IMR-90 (cell line): ENCODE results near the gene NME7. TPM values are rescaled to one million over a fixed set of nuclear protein-coding genes. Genes with fewer than 3 reads are reported as not detected.

Experiments used
- ATAC-seq: fragments of 200-7000 bp; cut with Tn5 transposase; 2 replicates; pipeline ENCODE4 v1.9.1; 2020; ENCODE audit warnings: low read depth, mild to moderate bottlenecking, moderate library complexity
- BruUV-seq: library from RNA; stranded (reverse); fragments of 400-500 nt; replicated peaks from 2 replicates; lab custom pipeline; 2021; lab: Mats Ljungman, UMichigan
- CTCF ChIA-PET: fragments of 300-600 bp; formaldehyde crosslinking; extraction: SDS; loops from one replicate; lab custom pipeline; 2021; ENCODE audit warnings: antibody characterized with exemption; lab: Yijun Ruan, JAX
- POLR2A ChIA-PET: fragments of 300-600 bp; sonication (Branson Sonifier 250); formaldehyde crosslinking; loops from one replicate; lab custom pipeline; 2022; ENCODE audit warnings: antibody characterized with exemption; ENCODE audit not compliant: unreplicated experiment; lab: Charles Lee
- DNase-seq: peaks from one replicate; pipeline ENCODE4 v3.0.0; 2013
- H2AFZ ChIP-seq: replicated peaks from 2 replicates; pipeline ENCODE3; 2013; ENCODE audit warnings: low read length, mild to moderate bottlenecking; ENCODE audit not compliant: poor library complexity
- H2AK5ac ChIP-seq: 2 replicates; pipeline ENCODE4 v1.6.1; 2013; ENCODE audit warnings: low read depth, low read length, inconsistent platforms
- H2AK9ac ChIP-seq: replicated peaks from 2 replicates; pipeline ENCODE3; 2013; ENCODE audit warnings: mild to moderate bottlenecking, low read depth, low read length, moderate library complexity; ENCODE audit not compliant: poor library complexity
- H2BK120ac ChIP-seq: 2 replicates; pipeline ENCODE4 v1.6.1; 2013; ENCODE audit warnings: low read depth, low read length, inconsistent platforms
- H2BK15ac ChIP-seq: 3 replicates; pipeline ENCODE4 v1.6.1; 2013; ENCODE audit warnings: low read depth, low read length, inconsistent platforms
- H2BK20ac ChIP-seq: 2 replicates; pipeline ENCODE4 v1.6.1; 2013; ENCODE audit warnings: low read depth, mild to moderate bottlenecking, inconsistent platforms, low read length, moderate library complexity
- H2BK5ac ChIP-seq: 2 replicates; pipeline ENCODE4 v1.6.1; 2013; ENCODE audit warnings: mild to moderate bottlenecking, low read depth, low read length, inconsistent platforms; ENCODE audit not compliant: poor library complexity, severe bottlenecking
- H3K14ac ChIP-seq: replicated peaks from 2 replicates; pipeline ENCODE4 v1.6.1; 2013; ENCODE audit warnings: low read depth, low read length, inconsistent platforms
- H3K18ac ChIP-seq: 2 replicates; pipeline ENCODE4 v1.6.1; 2013; ENCODE audit warnings: low read depth, low read length, control low read depth
- H3K23ac ChIP-seq: 2 replicates; pipeline ENCODE4 v1.6.1; 2013; ENCODE audit warnings: low read depth, low read length, inconsistent platforms
- H3K27ac ChIP-seq: 2 replicates; pipeline ENCODE4 v1.5.1; 2013; ENCODE audit warnings: mild to moderate bottlenecking, control low read depth, low read length; ENCODE audit not compliant: insufficient read depth
- H3K27me3 ChIP-seq: 2 replicates; pipeline ENCODE4 v1.6.1; 2013; ENCODE audit warnings: low read length; ENCODE audit not compliant: control insufficient read depth, insufficient read depth
- H3K36me3 ChIP-seq: 2 replicates; pipeline ENCODE4 v1.6.1; 2013; ENCODE audit warnings: low read length, mixed read lengths; ENCODE audit not compliant: control insufficient read depth, insufficient read depth
- H3K4ac ChIP-seq: 2 replicates; pipeline ENCODE4 v1.6.1; 2013; ENCODE audit warnings: low read depth, low read length, inconsistent platforms
- H3K4me1 ChIP-seq: 2 replicates; pipeline ENCODE4 v1.6.1; 2013; ENCODE audit warnings: low read length, mixed read lengths; ENCODE audit not compliant: control insufficient read depth, insufficient read depth
- H3K4me2 ChIP-seq: 2 replicates; pipeline ENCODE4 v1.6.1; 2013; ENCODE audit warnings: low read depth, mild to moderate bottlenecking, control low read depth, low read length, moderate library complexity
- H3K4me3 ChIP-seq: 2 replicates; pipeline ENCODE4 v1.5.1; 2013; ENCODE audit warnings: low read depth, mild to moderate bottlenecking, control low read depth, low read length, moderate library complexity; ENCODE audit not compliant: insufficient read depth
- H3K56ac ChIP-seq: 2 replicates; pipeline ENCODE4 v1.6.1; 2013; ENCODE audit warnings: low read length, inconsistent platforms; ENCODE audit not compliant: insufficient read depth; ENCODE audit errors: extremely low read depth
- H3K79me1 ChIP-seq, 2 experiments: 2 replicates each; pipeline ENCODE4 v1.6.1; 2013; ENCODE audit warnings: low read length in 2 of 2, inconsistent platforms in 1 of 2, low read depth in 1 of 2
- H3K9ac ChIP-seq: 2 replicates; pipeline ENCODE4 v1.6.1; 2013; ENCODE audit warnings: low read depth, low read length, control low read depth
- H3K9me1 ChIP-seq: 2 replicates; pipeline ENCODE4 v1.6.1; 2013; ENCODE audit warnings: low read length, inconsistent platforms; ENCODE audit not compliant: insufficient read depth
- H3K9me3 ChIP-seq: 2 replicates; pipeline ENCODE4 v1.6.1; 2013; ENCODE audit warnings: low read length; ENCODE audit not compliant: control insufficient read depth, insufficient read depth
- H4K20me1 ChIP-seq: 2 replicates; pipeline ENCODE4 v1.6.1; 2013; ENCODE audit warnings: low read length, inconsistent platforms; ENCODE audit not compliant: insufficient read depth
- H4K5ac ChIP-seq: 2 replicates; pipeline ENCODE4 v1.6.1; 2013; ENCODE audit warnings: mild to moderate bottlenecking, low read depth, low read length, control low read depth
- H4K8ac ChIP-seq, 2 experiments: 2 replicates each; pipeline ENCODE4 v1.6.1; 2013; ENCODE audit warnings: low read depth in 2 of 2, low read length in 2 of 2, control low read depth in 1 of 2, inconsistent platforms in 1 of 2
- H4K91ac ChIP-seq: 2 replicates; pipeline ENCODE4 v1.6.1; 2013; ENCODE audit warnings: low read depth, low read length, inconsistent platforms; ENCODE audit not compliant: insufficient read depth
- CHD1 ChIP-seq: IDR thresholded peaks from 2 replicates; pipeline ENCODE4 v1.6.1; 2012; ENCODE audit warnings: low read depth, low read length, improper control_type of control experiment
- CTCF ChIP-seq: conservative IDR thresholded peaks from 2 replicates; pipeline ENCODE4 v1.5.1; 2012; ENCODE audit warnings: mild to moderate bottlenecking, low read depth, low read length, improper control_type of control experiment
- FOS ChIP-seq: fragments of 150-350 bp; IDR thresholded peaks from 2 replicates; pipeline ENCODE4 v1.6.1; 2016; ENCODE audit warnings: low read depth, low read length
- MXI1 ChIP-seq: IDR thresholded peaks from 2 replicates; pipeline ENCODE4 v1.6.1; 2012; ENCODE audit warnings: low read depth, mild to moderate bottlenecking, low read length, moderate library complexity, borderline replicate concordance
- POLR2A ChIP-seq: IDR thresholded peaks from 2 replicates; pipeline ENCODE4 v1.6.1; 2012; ENCODE audit warnings: mild to moderate bottlenecking, low read depth, low read length
- RAD21 ChIP-seq: IDR thresholded peaks from 2 replicates; pipeline ENCODE4 v1.6.1; 2012; ENCODE audit warnings: low read length, improper control_type of control experiment
- dilution Hi-C: fragments of 300-500 bp; cut with HindIII; formaldehyde crosslinking; loops from one replicate; pipeline ENCODE4 v1.14.3; 2018; ENCODE audit warnings: low sequenced_read_pairs; ENCODE audit not compliant: unreplicated experiment
- in situ Hi-C: fragments of 300-500 bp; cut with MboI; formaldehyde crosslinking; loops from 3 replicates; pipeline ENCODE4 v1.14.3; 2019; ENCODE audit warnings: low sequenced_read_pairs, inconsistent platforms, mixed read lengths
- intact Hi-C: fragments of 100-400 bp; cut with micrococcal nuclease; formaldehyde crosslinking; loops from 2 replicates; pipeline ENCODE4 v1.10.0; 2022
- polyA plus RNA-seq, 3 experiments: library from polyadenylated mRNA; depleted of rRNA; stranded (reverse); fragments of >200 nt; gene quantifications; 2 replicates each; pipeline ENCODE4 v1.2.3, GENCODE V29; 2012; ENCODE audit warnings: low replicate concordance in 1 of 3
- total RNA-seq: library from RNA; depleted of rRNA; stranded (reverse); fragments of >200 nt; gene quantifications from 2 replicates; pipeline ENCODE4 v1.2.3, GENCODE V29; 2012

The NME7 gene
- total and polyA plus RNA-seq, 2 of the 4 experiments (the other 2 are of a cell fraction) = 18.3 to 22.4 TPM

GRCh38 chr1:169143984-169144383, 223.6 kb downstream of the NME7 start:
- no peak overlapping the region for H3K23ac ChIP-seq
- no peak overlapping the region for H2AFZ ChIP-seq
- H3K4ac ChIP-seq = no peak overlapping the region
- ChIA-PET POLR2A (no interaction called here), CTCF (interaction anchor here (1.1 kb wide), 1 partner anchor 204 kb away, joined by 3 read pairs; no protein-coding TSS in a partner anchor)
- intact Hi-C loops (no loop called here), in situ Hi-C loops (no loop called here), dilution Hi-C loops (no loop called here)
- no peak overlapping the region for H3K4me2 ChIP-seq
- H3K27me3 ChIP-seq = no peaks in the 10 kb centered on the region
- H3K36me3 ChIP-seq = no peaks in the 10 kb centered on the region
- no peaks in the 10 kb centered on the region for H3K9me3 ChIP-seq
- BruUV-seq = no TSS peak
- no peaks in the 10 kb centered on the region for H4K20me1 ChIP-seq
- no peak overlapping the region for H4K8ac ChIP-seq
- H2AK9ac ChIP-seq = no peak overlapping the region
- no peak overlapping the region for H4K91ac ChIP-seq
- H3K4me3 ChIP-seq = no peak overlapping the region
- no peak overlapping the region for H2BK20ac ChIP-seq
- H2BK120ac ChIP-seq = no peak overlapping the region
- no peak overlapping the region for H2AK5ac ChIP-seq
- no peak for DNase-seq
- no peaks in the 10 kb centered on the region for H3K9me1 ChIP-seq
- no peaks in the 10 kb centered on the region for H3K4me1 ChIP-seq
- H3K14ac ChIP-seq = no peak overlapping the region
- H4K5ac ChIP-seq = no peak overlapping the region
- H3K27ac ChIP-seq = no peak overlapping the region
- TF ChIP-seq CHD1 = no peak
- no peak for TF ChIP-seq RAD21
- no peak for TF ChIP-seq MXI1
- TF ChIP-seq CTCF = no peak
- TF ChIP-seq POLR2A = no peak
- TF ChIP-seq FOS = no peak
- no peaks in the 10 kb centered on the region for H3K79me1 ChIP-seq
- no peak overlapping the region for H3K9ac ChIP-seq
- no peak overlapping the region for H2BK15ac ChIP-seq
- ATAC-seq = no peak
- H3K18ac ChIP-seq = no peak overlapping the region
- no peak overlapping the region for H2BK5ac ChIP-seq
- H3K56ac ChIP-seq = no peak overlapping the region
